ENCODE data around the gene EPGN.

The EPGN gene

DNA sequence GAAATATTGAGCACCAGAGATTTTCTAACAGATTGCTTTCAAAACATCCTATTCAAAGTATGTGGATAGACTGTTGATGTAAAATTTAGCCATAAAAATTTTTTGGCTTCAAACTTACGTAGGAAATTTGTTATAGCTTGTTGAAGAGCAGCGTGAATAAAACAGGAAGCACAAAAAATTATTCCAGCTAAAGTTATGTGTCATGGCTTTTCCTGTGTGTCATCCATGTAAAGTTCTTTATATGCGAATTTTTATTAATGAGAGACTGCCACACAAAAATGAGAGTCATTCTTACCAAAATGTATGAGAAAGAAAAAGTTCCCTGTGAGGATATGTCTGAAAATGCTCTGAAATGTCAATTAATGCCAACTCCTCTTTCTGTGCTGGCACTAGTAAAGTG is 19.5 kb downstream of the EPGN start:
- H2AFZ ChIP-seq (ENCODE audit: low read depth, low read length), result no peak overlapping the region
- no peak overlapping the region for H3K4me2 ChIP-seq (ENCODE audit: insufficient read depth, low read length)
- H3K79me2 ChIP-seq (ENCODE audit: insufficient read depth, low read length), result no peaks in the 10 kb centered on the region
- H3K9me3 ChIP-seq (ENCODE audit: insufficient read depth, low read length, severe bottlenecking), result no peaks in the 10 kb centered on the region
- H3K9ac ChIP-seq (ENCODE audit: low read depth, low read length), result no peak overlapping the region
- DNase-seq, result no peak
- no peak overlapping the region for H3K27ac ChIP-seq (ENCODE audit: low read length)
- H3K4me1 ChIP-seq (ENCODE audit: insufficient read depth, low read length), result no peaks in the 10 kb centered on the region
- H3K4me3 ChIP-seq (ENCODE audit: low read depth in 1 of 2, low read length in 2 of 2), result no peak overlapping the region
- H3K36me3 ChIP-seq (ENCODE audit: insufficient read depth, low read length), result no peaks in the 10 kb centered on the region
- no peaks in the 10 kb centered on the region for H4K20me1 ChIP-seq (ENCODE audit: insufficient read depth, low read length)
- TF ChIP-seq EZH2 (IDR thresholded peaks at IDR 0.05; ENCODE audit: borderline replicate concordance, low read depth, low read length, severe bottlenecking), result no peak
- TF ChIP-seq, protein P1, sequence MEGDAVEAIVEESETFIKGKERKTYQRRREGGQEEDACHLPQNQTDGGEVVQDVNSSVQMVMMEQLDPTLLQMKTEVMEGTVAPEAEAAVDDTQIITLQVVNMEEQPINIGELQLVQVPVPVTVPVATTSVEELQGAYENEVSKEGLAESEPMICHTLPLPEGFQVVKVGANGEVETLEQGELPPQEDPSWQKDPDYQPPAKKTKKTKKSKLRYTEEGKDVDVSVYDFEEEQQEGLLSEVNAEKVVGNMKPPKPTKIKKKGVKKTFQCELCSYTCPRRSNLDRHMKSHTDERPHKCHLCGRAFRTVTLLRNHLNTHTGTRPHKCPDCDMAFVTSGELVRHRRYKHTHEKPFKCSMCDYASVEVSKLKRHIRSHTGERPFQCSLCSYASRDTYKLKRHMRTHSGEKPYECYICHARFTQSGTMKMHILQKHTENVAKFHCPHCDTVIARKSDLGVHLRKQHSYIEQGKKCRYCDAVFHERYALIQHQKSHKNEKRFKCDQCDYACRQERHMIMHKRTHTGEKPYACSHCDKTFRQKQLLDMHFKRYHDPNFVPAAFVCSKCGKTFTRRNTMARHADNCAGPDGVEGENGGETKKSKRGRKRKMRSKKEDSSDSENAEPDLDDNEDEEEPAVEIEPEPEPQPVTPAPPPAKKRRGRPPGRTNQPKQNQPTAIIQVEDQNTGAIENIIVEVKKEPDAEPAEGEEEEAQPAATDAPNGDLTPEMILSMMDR (IDR thresholded peaks at IDR 0.05; ENCODE audit: borderline replicate concordance, extremely low read depth, low read length, poor library complexity, severe bottlenecking), result no peak
- peaks cover 3% of the 10 kb centered on the region for H3K27me3 ChIP-seq (ENCODE audit: insufficient read depth, low read length, poor library complexity)
- no peak for ATAC-seq (ENCODE audit: insufficient read depth, low read depth)

DNA sequence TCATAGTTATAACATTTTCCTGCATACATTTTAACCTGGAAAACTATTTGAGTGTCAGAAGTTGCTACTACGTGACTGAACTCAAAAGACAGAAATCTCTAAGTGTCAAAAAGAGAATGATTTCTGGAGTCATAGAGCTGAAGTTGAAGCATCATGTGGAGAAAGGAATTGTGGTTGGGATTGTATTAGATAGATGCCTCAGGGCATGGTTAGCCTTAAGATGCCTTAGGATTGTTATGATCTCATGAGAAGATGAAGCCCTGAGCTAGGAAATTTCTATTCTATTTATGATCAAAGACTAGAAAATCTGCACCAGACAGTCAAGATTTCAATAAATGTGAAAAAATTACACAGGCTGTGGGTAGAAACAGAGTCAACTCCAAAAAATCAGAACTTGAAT is 20.2 kb downstream of the EPGN start:
- Histone ChIP-seq H3K27me3 (ENCODE audit: insufficient read depth, low read length, poor library complexity) (peaks cover 3% of the 10 kb centered on the region), H3K9ac (ENCODE audit: low read depth, low read length) (no peak overlapping the region), H3K4me3 (ENCODE audit: low read depth in 1 of 2, low read length in 2 of 2) (no peak overlapping the region), H3K4me2 (ENCODE audit: insufficient read depth, low read length) (no peak overlapping the region), H3K36me3 (ENCODE audit: insufficient read depth, low read length) (no peaks in the 10 kb centered on the region), H3K9me3 (ENCODE audit: insufficient read depth, low read length, severe bottlenecking) (no peaks in the 10 kb centered on the region), H3K4me1 (ENCODE audit: insufficient read depth, low read length) (no peaks in the 10 kb centered on the region), H4K20me1 (ENCODE audit: insufficient read depth, low read length) (no peaks in the 10 kb centered on the region), H3K27ac (ENCODE audit: low read length) (no peak overlapping the region), H3K79me2 (ENCODE audit: insufficient read depth, low read length) (no peaks in the 10 kb centered on the region), H2AFZ (ENCODE audit: low read depth, low read length) (no peak overlapping the region)
- ATAC-seq (ENCODE audit: insufficient read depth, low read depth) (no peak), DNase-seq (no peak)
- TF ChIP-seq, protein P1 (IDR thresholded peaks at IDR 0.05; ENCODE audit: borderline replicate concordance, extremely low read depth, low read length, poor library complexity, severe bottlenecking), result no peak
- no peak for TF ChIP-seq EZH2 (IDR thresholded peaks at IDR 0.05; ENCODE audit: borderline replicate concordance, low read depth, low read length, severe bottlenecking)

DNA sequence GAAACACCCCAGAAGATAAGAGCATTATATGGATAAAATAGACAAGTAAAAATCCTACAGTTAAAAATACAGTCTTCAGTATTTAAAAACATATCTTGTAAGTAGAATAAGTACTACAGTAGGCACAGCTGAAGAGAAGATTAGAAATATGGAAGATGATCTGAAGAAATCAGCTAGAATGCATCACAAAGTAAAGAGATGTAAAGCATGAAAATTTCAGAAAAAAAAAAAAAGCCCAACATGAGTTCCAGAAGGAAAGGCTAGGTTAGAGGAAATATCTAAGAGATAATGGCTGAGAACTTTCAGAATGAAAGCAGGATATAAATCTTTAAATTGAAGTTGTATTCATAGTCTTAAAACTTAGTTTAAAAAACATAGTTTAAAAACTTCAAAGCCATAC is 21.0 kb downstream of the EPGN start:
- H3K4me3 ChIP-seq (ENCODE audit: low read depth in 1 of 2, low read length in 2 of 2), result no peak overlapping the region
- H3K79me2 ChIP-seq (ENCODE audit: insufficient read depth, low read length), result no peaks in the 10 kb centered on the region
- no peaks in the 10 kb centered on the region for H3K36me3 ChIP-seq (ENCODE audit: insufficient read depth, low read length)
- H2AFZ ChIP-seq (ENCODE audit: low read depth, low read length), result no peak overlapping the region
- no peak overlapping the region for H3K9ac ChIP-seq (ENCODE audit: low read depth, low read length)
- H3K4me1 ChIP-seq (ENCODE audit: insufficient read depth, low read length), result no peaks in the 10 kb centered on the region
- ATAC-seq (ENCODE audit: insufficient read depth, low read depth), result no peak
- peaks cover 3% of the 10 kb centered on the region for H3K27me3 ChIP-seq (ENCODE audit: insufficient read depth, low read length, poor library complexity)
- TF ChIP-seq EZH2 (IDR thresholded peaks at IDR 0.05; ENCODE audit: borderline replicate concordance, low read depth, low read length, severe bottlenecking), result no peak
- TF ChIP-seq, protein P1 (IDR thresholded peaks at IDR 0.05; ENCODE audit: borderline replicate concordance, extremely low read depth, low read length, poor library complexity, severe bottlenecking), result no peak
- H3K9me3 ChIP-seq (ENCODE audit: insufficient read depth, low read length, severe bottlenecking), result no peaks in the 10 kb centered on the region
- no peak for DNase-seq
- H4K20me1 ChIP-seq (ENCODE audit: insufficient read depth, low read length), result no peaks in the 10 kb centered on the region
- no peak overlapping the region for H3K4me2 ChIP-seq (ENCODE audit: insufficient read depth, low read length)
- H3K27ac ChIP-seq (ENCODE audit: low read length), result no peak overlapping the region

DNA sequence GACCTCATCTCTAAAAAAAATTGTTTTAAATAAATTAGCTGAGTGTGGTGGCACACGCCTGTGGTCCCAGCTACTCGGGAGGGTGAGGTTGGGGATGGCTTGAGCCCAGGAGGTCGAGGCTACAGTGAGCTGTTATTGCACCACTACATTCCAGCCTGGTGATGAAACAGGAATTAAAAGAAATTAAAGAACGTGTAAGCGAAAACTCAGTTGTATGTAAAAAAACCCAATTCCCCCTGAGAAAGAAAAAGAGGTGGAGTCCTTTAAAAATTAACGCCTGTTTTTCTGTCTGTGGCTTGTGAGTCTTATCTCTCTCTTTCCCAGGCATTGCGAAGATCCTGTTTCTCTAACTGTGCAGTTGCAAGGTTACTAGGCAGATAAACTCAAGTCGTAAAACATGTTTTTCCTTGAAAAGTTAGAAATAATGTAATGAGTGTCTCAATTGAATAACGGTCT is 22.1 kb downstream of the EPGN start:
- Histone ChIP-seq H2AFZ (ENCODE audit: low read depth, low read length) (no peak overlapping the region), H4K20me1 (ENCODE audit: insufficient read depth, low read length) (no peaks in the 10 kb centered on the region), H3K4me1 (ENCODE audit: insufficient read depth, low read length) (no peaks in the 10 kb centered on the region), H3K9ac (ENCODE audit: low read depth, low read length) (no peak overlapping the region), H3K9me3 (ENCODE audit: insufficient read depth, low read length, severe bottlenecking) (no peaks in the 10 kb centered on the region), H3K4me3 (ENCODE audit: low read depth in 1 of 2, low read length in 2 of 2) (no peak overlapping the region), H3K36me3 (ENCODE audit: insufficient read depth, low read length) (no peaks in the 10 kb centered on the region), H3K79me2 (ENCODE audit: insufficient read depth, low read length) (no peaks in the 10 kb centered on the region), H3K27ac (ENCODE audit: low read length) (no peak overlapping the region), H3K27me3 (ENCODE audit: insufficient read depth, low read length, poor library complexity) (no peaks in the 10 kb centered on the region), H3K4me2 (ENCODE audit: insufficient read depth, low read length) (no peak overlapping the region)
- no peak for TF ChIP-seq EZH2 (IDR thresholded peaks at IDR 0.05; ENCODE audit: borderline replicate concordance, low read depth, low read length, severe bottlenecking)
- DNase-seq, result no peak
- ATAC-seq (ENCODE audit: insufficient read depth, low read depth), result no peak

All from DND-41 (cell line).